ENCODE results near the gene PHF5A. TPM values are rescaled to one million over a fixed set of nuclear protein-coding genes. Genes with fewer than 3 reads are reported as not detected.
A peak's percentile ranks its signal among the peaks of the same experiment; 100 is the strongest.

The PHF5A gene
- total RNA-seq, 4 donors from 2014 or later, result 21.5 to 47.3 (median 41.5) TPM

GRCh38 chr22:41481131-41481830 lies 12.8 kb upstream of the PHF5A start:
- Histone ChIP-seq H3K4me1 (peaks cover 15 to 81% (median 52%) of the 10 kb centered on the region in 3 donors), H3K36me3 (peaks cover 0 to 34% (median 0%) of the 10 kb centered on the region in 3 donors), H3K4me3 (no peak overlapping the region), H3K9me3 (no peaks in the 10 kb centered on the region), H3K27me3 (no peaks in the 10 kb centered on the region), H3K27ac (peak overlapping the region; percentile 40 to 84 (median 78))
- TF ChIP-seq CTCF (IDR thresholded peaks at IDR 0.05), result no peak
- no peak for TF ChIP-seq POLR2A (IDR thresholded peaks at IDR 0.05)
- no peak for DNase-seq
- 68 to 72% methylated on average over 7 to 12 of the region's 15 CpGs for WGBS, 2 donors
- intact Hi-C loops (cut with DNase I), result no loop called here

GRCh38 chr22:41480397-41480735 lies 11.9 kb upstream of the PHF5A start:
- H3K27me3 ChIP-seq, result no peaks in the 10 kb centered on the region
- intact Hi-C loops (cut with DNase I), result no loop called here
- H3K36me3 ChIP-seq, result peaks cover 0 to 34% (median 0%) of the 10 kb centered on the region in 3 donors
- peaks cover 15 to 79% (median 50%) of the 10 kb centered on the region in 3 donors for H3K4me1 ChIP-seq
- H3K4me3 ChIP-seq, result no peak overlapping the region
- H3K27ac ChIP-seq, result peak overlapping the region; percentile 17 to 84 (median 78)
- TF ChIP-seq CTCF (IDR thresholded peaks at IDR 0.05) (no peak), POLR2A (IDR thresholded peaks at IDR 0.05) (no peak)
- no peaks in the 10 kb centered on the region for H3K9me3 ChIP-seq
- DNase-seq, result no peak
- 34 to 47% methylated on average over 5 to 7 of the region's 7 CpGs for WGBS, 2 donors

- intact Hi-C loops (cut with DNase I), result no loop called here
- Histone ChIP-seq H3K27me3 (no peaks in the 10 kb centered on the region), H3K4me3 (no peak overlapping the region), H3K27ac (peak overlapping the region; percentile 24 to 84 (median 78)), H3K4me1 (peaks cover 9 to 77% (median 45%) of the 10 kb centered on the region in 3 donors), H3K36me3 (peaks cover 0 to 34% (median 0%) of the 10 kb centered on the region in 3 donors), H3K9me3 (no peaks in the 10 kb centered on the region)
- WGBS, 2 donors, result 63 to 82% methylated on average over 3 to 6 of the region's 6 CpGs
- TF ChIP-seq CTCF (IDR thresholded peaks at IDR 0.05), result no peak
- no peak for TF ChIP-seq POLR2A (IDR thresholded peaks at IDR 0.05)
- no peak for DNase-seq
Observed at GRCh38 chr22:41479671-41480396, 11.3 kb upstream of the PHF5A start.

GRCh38 chr22:41478891-41479521 lies 10.5 kb upstream of the PHF5A start:
- intact Hi-C loops (cut with DNase I), result no loop called here
- 62 to 75% methylated on average over 7 of the region's 7 CpGs for WGBS, 2 donors
- Histone ChIP-seq H3K9me3 (no peaks in the 10 kb centered on the region), H3K4me1 (peaks cover 9 to 70% (median 41%) of the 10 kb centered on the region in 3 donors), H3K4me3 (no peak overlapping the region), H3K27ac (peak overlapping the region; percentile 24 to 84 (median 78)), H3K27me3 (no peaks in the 10 kb centered on the region), H3K36me3 (peaks cover 0 to 34% (median 0%) of the 10 kb centered on the region in 3 donors)
- DNase-seq, result no peak
- TF ChIP-seq CTCF (IDR thresholded peaks at IDR 0.05), result no peak
- no peak for TF ChIP-seq POLR2A (IDR thresholded peaks at IDR 0.05)

- Histone ChIP-seq H3K4me1 (peaks cover 9 to 72% (median 40%) of the 10 kb centered on the region in 3 donors), H3K27me3 (no peaks in the 10 kb centered on the region), H3K36me3 (peaks cover 0 to 37% (median 0%) of the 10 kb centered on the region in 3 donors), H3K4me3 (no peak overlapping the region), H3K9me3 (no peaks in the 10 kb centered on the region), H3K27ac (peak overlapping the region; percentile 24 to 84 (median 78))
- intact Hi-C loops (cut with DNase I), result no loop called here
- 79 to 100% methylated on average over 2 of the region's 2 CpGs for WGBS, 2 donors
- no peak for DNase-seq
- TF ChIP-seq POLR2A (IDR thresholded peaks at IDR 0.05) (no peak), CTCF (IDR thresholded peaks at IDR 0.05) (no peak)
Observed at GRCh38 chr22:41478473-41478872, 10.0 kb upstream of the PHF5A start.
